ENCODE measurements around the gene CD200R1. TPM values are rescaled to one million over a fixed set of nuclear protein-coding genes. Genes with fewer than 3 reads are reported as not detected.

CD200R1 gene
- not detected in 2 replicates for total RNA-seq

GRCh38 chr3:112974894-112975293, at the start of gene CD200R1:
CD200R1 (minus strand) TSS chr3:112975103; CDS start chr3:112974857, 246 bp downstream.

GRCh38 chr3:112990672-112991602, 16.0 kb upstream of the CD200R1 start, which contains the start of gene GTPBP8:
GTPBP8 (plus strand) TSS chr3:112990984; CDS start chr3:112991000, 16 bp downstream.

Other genes starting within 250 kb of the CD200R1 start
- not detected in 2 replicates for gene CD200R1L, start 128.2 kb downstream of the CD200R1 start, total RNA-seq
- gene GTPBP8, start 15.9 kb upstream of the CD200R1 start, total RNA-seq, result 18.6 and 21.4 TPM in 2 replicates
- gene BOC, start 236.5 kb upstream of the CD200R1 start, total RNA-seq, result 13.2 and 49.4 TPM in 2 replicates

Measured in pericardium fibroblast (primary cell).